Activated CD4-positive, alpha-beta T cell treated with anti-CD3 and anti-CD28 coated beads for 4 hours (primary cell): Measurements from ENCODE around the gene ENTPD2.

ENCODE experiments used
- DNase-seq, 2 donors: peaks; one replicate each; pipeline ENCODE4 v3.0.0-alpha.2; 2020

The ENTPD2 gene

GRCh38 chr9:137078701-137079400, 25.0 kb upstream of the ENTPD2 start:
- DNase-seq = no peak

- no peak for DNase-seq
Observed at GRCh38 chr9:137077758-137078693, 24.2 kb upstream of the ENTPD2 start.

GRCh38 chr9:137077010-137077747, 23.3 kb upstream of the ENTPD2 start, which contains the start of gene UAP1L1:
Gene UAP1L1, plus strand, starts transcription at chr9:137077517. Its CDS starts 16 bp downstream, at chr9:137077533.
- DNase-seq = peak in 1 of 2 donors; percentile 47

GRCh38 chr9:137076636-137077009, 22.8 kb upstream of the ENTPD2 start:
- no peak for DNase-seq

- no peak for DNase-seq
Observed at GRCh38 chr9:137075275-137075775, 21.5 kb upstream of the ENTPD2 start.

GRCh38 chr9:137074657-137075274, 20.9 kb upstream of the ENTPD2 start:
- no peak for DNase-seq

GRCh38 chr9:137073992-137074399, 20.1 kb upstream of the ENTPD2 start:
- DNase-seq = no peak

GRCh38 chr9:137071282-137071681, 17.4 kb upstream of the ENTPD2 start:
- DNase-seq = no peak

GRCh38 chr9:137070906-137071275, 17.0 kb upstream of the ENTPD2 start:
- DNase-seq = no peak

GRCh38 chr9:137070201-137070905, 16.5 kb upstream of the ENTPD2 start, which contains the start of gene SAPCD2:
Gene SAPCD2, minus strand, starts transcription at chr9:137070557. Its CDS starts 97 bp downstream, at chr9:137070460.
- peak; percentile 77 to 81 for DNase-seq

GRCh38 chr9:137069508-137070091, 15.7 kb upstream of the ENTPD2 start:
- no peak for DNase-seq

- DNase-seq = no peak
Observed at GRCh38 chr9:137068539-137069507, 15.0 kb upstream of the ENTPD2 start.

GRCh38 chr9:137067860-137068538, 14.1 kb upstream of the ENTPD2 start:
- DNase-seq = peak; percentile 83 to 86

- no peak for DNase-seq
Observed at GRCh38 chr9:137066096-137066861, 12.4 kb upstream of the ENTPD2 start.

- DNase-seq = no peak
Observed at GRCh38 chr9:137065336-137065967, 11.6 kb upstream of the ENTPD2 start.

- DNase-seq = no peak
Observed at GRCh38 chr9:137064880-137065164, 11.0 kb upstream of the ENTPD2 start.

GRCh38 chr9:137064027-137064879, 10.4 kb upstream of the ENTPD2 start:
- DNase-seq = peak; percentile 43 to 62
